Articular chondrocyte of knee joint (primary cell): ENCODE measurements around the gene CHAC2. TPM values are rescaled to one million over a fixed set of nuclear protein-coding genes. Genes with fewer than 3 reads are reported as not detected.

ENCODE experiments used
- total RNA-seq: library from RNA; depleted of rRNA; stranded (reverse); fragments of >200 nt; gene quantifications from 2 replicates; pipeline ENCODE4 v1.2.3, GENCODE V29; 2012

CHAC2 gene
- 2.6 and 3.5 TPM in 2 replicates for total RNA-seq

DNA sequence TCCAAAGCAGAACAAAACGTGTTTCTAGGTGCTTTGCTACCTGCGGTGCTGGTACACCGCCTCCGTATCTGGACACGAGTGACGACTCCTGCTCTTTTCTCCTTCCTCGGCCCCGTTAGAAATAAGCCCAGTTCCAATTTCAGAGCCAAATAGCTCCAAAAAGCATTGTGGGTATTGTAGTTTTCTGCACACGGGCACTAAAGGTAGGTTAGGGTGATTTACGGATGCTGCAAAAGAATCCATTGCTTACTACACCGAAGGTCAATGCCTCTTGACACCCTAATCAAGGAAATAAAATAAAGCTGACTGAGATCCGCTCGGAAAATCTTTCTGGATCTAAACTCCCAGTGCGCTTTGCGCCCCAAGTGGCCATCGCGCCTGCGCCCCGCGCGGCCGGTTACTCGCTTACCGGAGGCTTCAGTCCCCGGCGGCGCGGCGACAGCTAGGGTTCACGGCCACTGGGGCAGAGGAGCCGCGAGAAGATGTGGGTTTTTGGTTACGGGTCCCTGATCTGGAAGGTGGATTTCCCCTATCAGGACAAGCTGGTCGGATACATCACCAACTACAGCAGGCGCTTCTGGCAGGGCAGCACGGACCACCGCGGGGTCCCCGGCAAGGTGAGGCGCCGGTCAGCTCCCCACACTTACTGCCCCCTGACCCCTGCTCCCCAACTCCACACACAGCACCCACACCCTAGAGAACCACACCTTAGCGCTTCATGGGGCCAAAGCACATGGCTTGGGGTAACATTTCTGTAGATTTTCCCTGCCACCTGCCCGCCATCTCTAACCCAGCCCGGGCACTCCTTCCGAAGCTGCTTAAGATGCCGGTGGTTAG is at the start of gene CHAC2:
Gene CHAC2, plus strand, starts transcription at position 400 of the 837 bp plus-strand sequence. Its CDS starts 83 bp downstream, at position 483.

DNA sequence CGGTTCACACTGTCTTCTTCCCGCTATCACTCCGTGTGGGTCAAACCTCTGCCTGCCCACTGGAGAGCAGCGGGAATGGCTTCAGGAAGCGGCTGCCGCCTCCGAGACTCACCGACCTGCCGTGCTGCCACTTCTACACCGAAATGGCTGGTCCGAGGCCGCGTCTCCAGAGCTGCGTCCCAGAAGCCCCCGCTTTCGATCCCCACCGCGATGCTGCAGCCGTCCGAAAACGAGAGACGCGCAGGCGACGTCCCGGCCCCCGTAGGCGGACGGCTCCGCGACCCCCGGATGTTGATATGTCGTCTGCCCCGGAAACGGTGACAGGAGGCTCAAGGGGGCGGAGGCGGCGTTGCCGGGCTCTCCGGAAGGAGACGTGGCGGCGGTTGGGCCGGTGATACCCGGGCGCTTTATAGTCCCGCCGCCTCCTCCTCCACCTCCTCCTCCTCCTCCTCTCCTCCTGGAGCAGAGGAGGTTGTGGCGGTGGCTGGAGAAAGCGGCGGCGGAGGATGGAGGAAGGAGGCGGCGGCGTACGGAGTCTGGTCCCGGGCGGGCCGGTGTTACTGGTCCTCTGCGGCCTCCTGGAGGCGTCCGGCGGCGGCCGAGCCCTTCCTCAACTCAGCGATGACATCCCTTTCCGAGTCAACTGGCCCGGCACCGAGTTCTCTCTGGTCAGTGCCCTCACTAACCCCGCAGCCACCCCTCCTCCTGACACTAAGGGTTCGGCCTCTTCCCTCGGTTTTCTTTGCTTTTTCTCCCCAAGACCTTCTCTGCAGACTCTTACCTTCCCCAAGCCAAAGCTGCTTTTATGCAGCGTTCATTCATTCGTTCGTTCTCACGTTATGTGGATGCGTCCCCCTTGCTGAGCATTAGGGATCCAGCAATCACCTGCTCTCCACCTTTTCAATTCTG is 19.4 kb downstream of the CHAC2 start, which contains the start of the genes ASB3 and ERLEC1:
Gene ASB3, minus strand, starts transcription at position 249 of the 909 bp plus-strand sequence. CDS start 21,381 bp downstream, outside the sequence.
Gene ERLEC1, plus strand, starts transcription at position 340 of the 909 bp plus-strand sequence. Its CDS starts 167 bp downstream, at position 507.

Other genes starting within 250 kb of the CHAC2 start
- gene ASB3, start 19.1 kb downstream of the CHAC2 start, total RNA-seq: 22.7 and 29.1 TPM in 2 replicates
- 105 and 117 TPM in 2 replicates for gene ERLEC1, start 19.2 kb downstream of the CHAC2 start, total RNA-seq
- 4.2 and 4.5 TPM in 2 replicates for gene GPR75, start 92.2 kb downstream of the CHAC2 start, total RNA-seq
- 126 and 136 TPM in 2 replicates for gene PSME4, start 203.2 kb downstream of the CHAC2 start, total RNA-seq